ENCODE data around the gene SRP68. TPM values are rescaled to one million over a fixed set of nuclear protein-coding genes. Genes with fewer than 3 reads are reported as not detected.

Gene SRP68
- total and polyA plus RNA-seq, 7 donors: 72.4 to 141 (median 100.0) TPM

GRCh38 chr17:76014925-76015261, 57.4 kb downstream of the SRP68 start:
- 49 to 73% (median 56%) methylated on average over 19 to 26 of the region's 26 CpGs for WGBS, 3 donors
- Histone ChIP-seq H3K27ac (no peak overlapping the region), H3K9me3 (no peaks in the 10 kb centered on the region), H3K4me1 (peaks cover 3% of the 10 kb centered on the region), H3K4me3 (no peak overlapping the region), H3K27me3 (ENCODE audit: insufficient read depth in 3 of 3, low read length in 2 of 3) (peaks cover 0 to 1% (median 0%) of the 10 kb centered on the region in 3 donors), H3K36me3 (ENCODE audit: insufficient read depth in 1 of 2, low read depth in 1 of 2) (no peaks in the 10 kb centered on the region)
- no peak for DNase-seq
- intact Hi-C loops (cut with DNase I): loop anchor here (5.0 to 10.0 kb wide), 2 partner anchors 280 to 287 kb away; no protein-coding TSS in a partner anchor
- TF ChIP-seq, protein P1, sequence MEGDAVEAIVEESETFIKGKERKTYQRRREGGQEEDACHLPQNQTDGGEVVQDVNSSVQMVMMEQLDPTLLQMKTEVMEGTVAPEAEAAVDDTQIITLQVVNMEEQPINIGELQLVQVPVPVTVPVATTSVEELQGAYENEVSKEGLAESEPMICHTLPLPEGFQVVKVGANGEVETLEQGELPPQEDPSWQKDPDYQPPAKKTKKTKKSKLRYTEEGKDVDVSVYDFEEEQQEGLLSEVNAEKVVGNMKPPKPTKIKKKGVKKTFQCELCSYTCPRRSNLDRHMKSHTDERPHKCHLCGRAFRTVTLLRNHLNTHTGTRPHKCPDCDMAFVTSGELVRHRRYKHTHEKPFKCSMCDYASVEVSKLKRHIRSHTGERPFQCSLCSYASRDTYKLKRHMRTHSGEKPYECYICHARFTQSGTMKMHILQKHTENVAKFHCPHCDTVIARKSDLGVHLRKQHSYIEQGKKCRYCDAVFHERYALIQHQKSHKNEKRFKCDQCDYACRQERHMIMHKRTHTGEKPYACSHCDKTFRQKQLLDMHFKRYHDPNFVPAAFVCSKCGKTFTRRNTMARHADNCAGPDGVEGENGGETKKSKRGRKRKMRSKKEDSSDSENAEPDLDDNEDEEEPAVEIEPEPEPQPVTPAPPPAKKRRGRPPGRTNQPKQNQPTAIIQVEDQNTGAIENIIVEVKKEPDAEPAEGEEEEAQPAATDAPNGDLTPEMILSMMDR (IDR thresholded peaks at IDR 0.05): no peak
- ATAC-seq: peak in 3 of 4 donors; percentile 26 to 51 (median 36)

- DNase-seq (peak; percentile 73 to 82), ATAC-seq (peak; percentile 83 to 96 (median 90))
- Histone ChIP-seq H3K27ac (no peak overlapping the region), H3K36me3 (ENCODE audit: insufficient read depth in 1 of 2, low read depth in 1 of 2) (no peaks in the 10 kb centered on the region), H3K27me3 (ENCODE audit: insufficient read depth in 3 of 3, low read length in 2 of 3) (peaks cover 0 to 1% (median 0%) of the 10 kb centered on the region in 3 donors), H3K4me1 (peaks cover 3% of the 10 kb centered on the region), H3K4me3 (no peak overlapping the region), H3K9me3 (no peaks in the 10 kb centered on the region)
- WGBS, 3 donors: 20 to 26% (median 20%) methylated on average over 19 of the region's 19 CpGs
- intact Hi-C loops (cut with DNase I): loop anchor here (5.0 to 10.0 kb wide), 2 partner anchors 280 to 288 kb away; no protein-coding TSS in a partner anchor
- TF ChIP-seq, protein P1 (IDR thresholded peaks at IDR 0.05): peak; percentile 97
Observed at GRCh38 chr17:76014100-76014924, 58.0 kb downstream of the SRP68 start.

DNA sequence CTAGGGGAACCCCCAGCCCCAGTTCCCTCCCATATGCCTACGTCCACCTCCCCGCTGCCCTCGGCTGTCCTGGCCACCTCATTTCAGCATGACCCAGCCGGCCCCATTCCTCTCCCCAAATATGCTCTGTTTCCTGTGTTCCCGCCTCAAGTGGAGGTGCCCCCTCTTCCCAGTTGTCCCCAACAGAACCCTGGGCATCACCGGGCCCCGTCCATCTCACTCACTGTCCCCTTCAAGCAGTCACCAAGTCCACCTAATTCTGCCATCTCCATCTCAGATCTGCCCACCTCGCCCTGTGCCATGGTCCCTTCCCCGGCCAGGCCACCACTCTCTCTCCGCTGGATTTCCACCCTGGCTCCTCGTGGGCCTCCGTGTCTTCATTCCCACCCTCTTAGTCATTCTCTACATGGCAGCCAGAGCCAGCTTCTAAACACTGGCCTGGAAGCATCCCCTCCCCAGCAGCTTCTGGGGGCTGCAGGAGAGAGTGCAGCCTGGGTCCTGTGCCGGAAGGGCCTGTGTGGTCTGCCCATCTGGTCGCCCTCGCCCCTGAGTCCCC, 58.9 kb downstream of the SRP68 start:
- Histone ChIP-seq H3K9me3 (no peaks in the 10 kb centered on the region), H3K27me3 (ENCODE audit: insufficient read depth in 3 of 3, low read length in 2 of 3) (peaks cover 0 to 1% (median 0%) of the 10 kb centered on the region in 3 donors), H3K36me3 (ENCODE audit: insufficient read depth in 1 of 2, low read depth in 1 of 2) (no peaks in the 10 kb centered on the region), H3K4me3 (no peak overlapping the region), H3K27ac (no peak overlapping the region), H3K4me1 (peaks cover 3% of the 10 kb centered on the region)
- intact Hi-C loops (cut with DNase I): loop anchor here (5.0 to 10.0 kb wide), 2 partner anchors 281 to 289 kb away; no protein-coding TSS in a partner anchor
- WGBS, 3 donors: 74 to 76% (median 75%) methylated on average over 15 of the region's 15 CpGs
- DNase-seq: no peak
- no peak for ATAC-seq
- TF ChIP-seq, protein P1 (IDR thresholded peaks at IDR 0.05): no peak

GRCh38 chr17:76011951-76012350, 60.4 kb downstream of the SRP68 start:
- H3K9me3 ChIP-seq: no peaks in the 10 kb centered on the region
- TF ChIP-seq, protein P1 (IDR thresholded peaks at IDR 0.05): no peak
- H3K36me3 ChIP-seq (ENCODE audit: insufficient read depth in 1 of 2, low read depth in 1 of 2): no peaks in the 10 kb centered on the region
- peaks cover 0 to 1% (median 0%) of the 10 kb centered on the region in 3 donors for H3K27me3 ChIP-seq (ENCODE audit: insufficient read depth in 3 of 3, low read length in 2 of 3)
- no peak overlapping the region for H3K4me3 ChIP-seq
- intact Hi-C loops (cut with DNase I): loop anchor here (5.0 to 10.0 kb wide), 2 partner anchors 283 to 290 kb away; no protein-coding TSS in a partner anchor
- H3K27ac ChIP-seq: no peak overlapping the region
- DNase-seq (no peak), ATAC-seq (no peak)
- 74 to 90% (median 75%) methylated on average over 5 of the region's 5 CpGs for WGBS, 3 donors
- H3K4me1 ChIP-seq: peaks cover 3% of the 10 kb centered on the region
